ENCODE measurements around the gene DIDO1.

DIDO1 gene

GRCh38 chr20:62844182-62844581 lies 82.1 kb downstream of the DIDO1 start:
- H3K36me3 Mint-ChIP-seq (ENCODE audit: insufficient read depth): peaks cover 4% of the 10 kb centered on the region
- H3K27ac Mint-ChIP-seq (ENCODE audit: low read depth): no peak overlapping the region
- H3K9me3 Mint-ChIP-seq: no peaks in the 10 kb centered on the region
- no peak overlapping the region for H3K4me3 Mint-ChIP-seq
- H3K4me1 Mint-ChIP-seq: no peaks in the 10 kb centered on the region
- DNase-seq (ENCODE audit: low spot score in 2 of 2) (no peak), ATAC-seq (replicated peaks; ENCODE audit: extremely low read depth, poor library complexity, severe bottlenecking) (no peak)
- H3K27me3 Mint-ChIP-seq: no peaks in the 10 kb centered on the region

- H3K9me3 Mint-ChIP-seq: no peaks in the 10 kb centered on the region
- ATAC-seq (replicated peaks; ENCODE audit: extremely low read depth, poor library complexity, severe bottlenecking): no peak
- H3K36me3 Mint-ChIP-seq (ENCODE audit: insufficient read depth): peaks cover 2% of the 10 kb centered on the region
- H3K4me1 Mint-ChIP-seq: no peaks in the 10 kb centered on the region
- H3K27me3 Mint-ChIP-seq: no peaks in the 10 kb centered on the region
- no peak overlapping the region for H3K4me3 Mint-ChIP-seq
- no peak for DNase-seq (ENCODE audit: low spot score in 2 of 2)
- H3K27ac Mint-ChIP-seq (ENCODE audit: low read depth): no peak overlapping the region
These were observed 82.6 kb downstream of the DIDO1 start for GRCh38 chr20:62843656-62844055.

- no peak overlapping the region for H3K27ac Mint-ChIP-seq (ENCODE audit: low read depth)
- no peak for ATAC-seq (replicated peaks; ENCODE audit: extremely low read depth, poor library complexity, severe bottlenecking)
- no peak for DNase-seq (ENCODE audit: low spot score in 2 of 2)
- no peaks in the 10 kb centered on the region for H3K27me3 Mint-ChIP-seq
- no peak overlapping the region for H3K4me3 Mint-ChIP-seq
- H3K36me3 Mint-ChIP-seq (ENCODE audit: insufficient read depth): peaks cover 2% of the 10 kb centered on the region
- no peaks in the 10 kb centered on the region for H3K4me1 Mint-ChIP-seq
- no peaks in the 10 kb centered on the region for H3K9me3 Mint-ChIP-seq
These were observed 84.5 kb downstream of the DIDO1 start for GRCh38 chr20:62841705-62842212.

- Mint-ChIP-seq H3K36me3 (ENCODE audit: insufficient read depth) (peaks cover 2% of the 10 kb centered on the region), H3K27ac (ENCODE audit: low read depth) (no peak overlapping the region), H3K27me3 (peaks cover 8% of the 10 kb centered on the region), H3K4me1 (no peaks in the 10 kb centered on the region), H3K4me3 (no peak overlapping the region), H3K9me3 (no peaks in the 10 kb centered on the region)
- no peak for ATAC-seq (replicated peaks; ENCODE audit: extremely low read depth, poor library complexity, severe bottlenecking)
- DNase-seq (ENCODE audit: low spot score in 2 of 2): no peak
These were observed 85.8 kb downstream of the DIDO1 start for GRCh38 chr20:62840244-62841197.

GRCh38 chr20:62839816-62840215 lies 86.5 kb downstream of the DIDO1 start:
- Mint-ChIP-seq H3K27me3 (peaks cover 14% of the 10 kb centered on the region), H3K27ac (ENCODE audit: low read depth) (no peak overlapping the region), H3K4me1 (no peaks in the 10 kb centered on the region), H3K36me3 (ENCODE audit: insufficient read depth) (peaks cover 2% of the 10 kb centered on the region), H3K9me3 (no peaks in the 10 kb centered on the region), H3K4me3 (no peak overlapping the region)
- DNase-seq (ENCODE audit: low spot score in 2 of 2): no peak
- no peak for ATAC-seq (replicated peaks; ENCODE audit: extremely low read depth, poor library complexity, severe bottlenecking)

- Mint-ChIP-seq H3K4me3 (no peak overlapping the region), H3K36me3 (ENCODE audit: insufficient read depth) (peaks cover 2% of the 10 kb centered on the region), H3K27me3 (peaks cover 14% of the 10 kb centered on the region), H3K4me1 (no peaks in the 10 kb centered on the region), H3K27ac (ENCODE audit: low read depth) (no peak overlapping the region), H3K9me3 (no peaks in the 10 kb centered on the region)
- no peak for DNase-seq (ENCODE audit: low spot score in 2 of 2)
- no peak for ATAC-seq (replicated peaks; ENCODE audit: extremely low read depth, poor library complexity, severe bottlenecking)
These were observed 87.0 kb downstream of the DIDO1 start for GRCh38 chr20:62839261-62839660.

GRCh38 chr20:62838128-62838891 lies 88.0 kb downstream of the DIDO1 start:
- ATAC-seq (replicated peaks; ENCODE audit: extremely low read depth, poor library complexity, severe bottlenecking) (no peak), DNase-seq (ENCODE audit: low spot score in 2 of 2) (no peak)
- Mint-ChIP-seq H3K4me1 (no peaks in the 10 kb centered on the region), H3K27me3 (peaks cover 14% of the 10 kb centered on the region), H3K4me3 (no peak overlapping the region), H3K9me3 (no peaks in the 10 kb centered on the region), H3K27ac (ENCODE audit: low read depth) (no peak overlapping the region), H3K36me3 (ENCODE audit: insufficient read depth) (peaks cover 2% of the 10 kb centered on the region)

- DNase-seq (ENCODE audit: low spot score in 2 of 2) (no peak), ATAC-seq (replicated peaks; ENCODE audit: extremely low read depth, poor library complexity, severe bottlenecking) (no peak)
- Mint-ChIP-seq H3K4me1 (no peaks in the 10 kb centered on the region), H3K4me3 (no peak overlapping the region), H3K36me3 (ENCODE audit: insufficient read depth) (peaks cover 2% of the 10 kb centered on the region), H3K9me3 (no peaks in the 10 kb centered on the region), H3K27ac (ENCODE audit: low read depth) (no peak overlapping the region), H3K27me3 (peaks cover 14% of the 10 kb centered on the region)
These were observed 88.5 kb downstream of the DIDO1 start for GRCh38 chr20:62837790-62838127.

GRCh38 chr20:62836967-62837490 lies 89.3 kb downstream of the DIDO1 start:
- peaks cover 14% of the 10 kb centered on the region for H3K27me3 Mint-ChIP-seq
- peaks cover 2% of the 10 kb centered on the region for H3K36me3 Mint-ChIP-seq (ENCODE audit: insufficient read depth)
- no peaks in the 10 kb centered on the region for H3K9me3 Mint-ChIP-seq
- H3K4me3 Mint-ChIP-seq: no peak overlapping the region
- no peaks in the 10 kb centered on the region for H3K4me1 Mint-ChIP-seq
- ATAC-seq (replicated peaks; ENCODE audit: extremely low read depth, poor library complexity, severe bottlenecking) (no peak), DNase-seq (ENCODE audit: low spot score in 2 of 2) (no peak)
- no peak overlapping the region for H3K27ac Mint-ChIP-seq (ENCODE audit: low read depth)

- Mint-ChIP-seq H3K36me3 (ENCODE audit: insufficient read depth) (no peaks in the 10 kb centered on the region), H3K27me3 (peaks cover 14% of the 10 kb centered on the region), H3K27ac (ENCODE audit: low read depth) (no peak overlapping the region), H3K9me3 (no peaks in the 10 kb centered on the region), H3K4me1 (no peaks in the 10 kb centered on the region), H3K4me3 (no peak overlapping the region)
- DNase-seq (ENCODE audit: low spot score in 2 of 2): no peak
- no peak for ATAC-seq (replicated peaks; ENCODE audit: extremely low read depth, poor library complexity, severe bottlenecking)
These were observed 90.1 kb downstream of the DIDO1 start for GRCh38 chr20:62835931-62836861.

GRCh38 chr20:62834967-62835730 lies 91.2 kb downstream of the DIDO1 start:
- DNase-seq (ENCODE audit: low spot score in 2 of 2): no peak
- Mint-ChIP-seq H3K27me3 (peaks cover 14% of the 10 kb centered on the region), H3K4me1 (no peaks in the 10 kb centered on the region), H3K27ac (ENCODE audit: low read depth) (no peak overlapping the region), H3K9me3 (no peaks in the 10 kb centered on the region), H3K4me3 (no peak overlapping the region), H3K36me3 (ENCODE audit: insufficient read depth) (no peaks in the 10 kb centered on the region)
- no peak for ATAC-seq (replicated peaks; ENCODE audit: extremely low read depth, poor library complexity, severe bottlenecking)
